ENCODE measurements around the gene TLN1. TPM values are rescaled to one million over a fixed set of nuclear protein-coding genes. Genes with fewer than 3 reads are reported as not detected.

TLN1 gene
- total and polyA plus RNA-seq, 2 of the 8 experiments (the other 6 are each of a cell fraction or from before 2014, with no cell fraction given), result 28.1 to 90.1 TPM

GRCh38 chr9:35719546-35719945 is 12.4 kb downstream of the TLN1 start:
- no peak overlapping the region for H2BK20ac ChIP-seq (ENCODE audit: low read length)
- H3K23me2 ChIP-seq (ENCODE audit: low read depth, low read length), result no peaks in the 10 kb centered on the region
- H2BK120ac ChIP-seq (replicated peaks; ENCODE audit: low read depth, low read length), result no peak overlapping the region
- FAIRE-seq (no peak), DNase-seq (ENCODE audit: low read depth in 1 of 2, low spot score in 2 of 2) (no peak)
- no peak overlapping the region for H3K4me3 ChIP-seq (ENCODE audit: extremely low read depth in 1 of 4, insufficient read depth in 2 of 4, low read depth in 3 of 4, low read length in 4 of 4)
- H3K36me3 ChIP-seq (ENCODE audit: control insufficient read depth in 2 of 4, insufficient read depth in 4 of 4, low read length in 3 of 4), result peaks cover 29 to 85% (median 64%) of the 10 kb centered on the region in 4 experiments
- H2BK12ac ChIP-seq (ENCODE audit: low read depth, low read length), result no peak overlapping the region
- no peak overlapping the region for H3K18ac ChIP-seq (ENCODE audit: extremely low read depth, low read length)
- H4K5ac ChIP-seq (ENCODE audit: insufficient read length, low read depth, low read length), result no peak overlapping the region
- 97% methylated on average over 4 of the region's 4 CpGs; no CpG with 5 or more reads in 1 of the 2 experiments for WGBS, 2 experiments (ENCODE audit: extremely low coverage in 1 of 2, insufficient coverage in 1 of 2, insufficient read length in 1 of 2, insufficient replicate concordance in 2 of 2, low coverage in 1 of 2, low lambda C conversion rate in 2 of 2, missing lambda C conversion rate in 1 of 2)
- no peak overlapping the region for H3K14ac ChIP-seq (ENCODE audit: insufficient read length)
- no peak overlapping the region for H2BK15ac ChIP-seq (ENCODE audit: low read length)
- H3K79me1 ChIP-seq (ENCODE audit: low read depth, low read length), result peaks cover 3% of the 10 kb centered on the region; the same call in 1 of the 2 replicates
- H3K9me3 ChIP-seq (ENCODE audit: insufficient read depth in 2 of 2, low read depth in 1 of 2, low read length in 1 of 2), result no peaks in the 10 kb centered on the region
- no peak overlapping the region for H4K91ac ChIP-seq (replicated peaks; ENCODE audit: insufficient read length, low read length)
- H3K4me1 ChIP-seq (replicated peaks in 1 of 4; ENCODE audit: control insufficient read depth in 3 of 4, insufficient read depth in 4 of 4, low read length in 3 of 4), result no peaks in the 10 kb centered on the region
- POLR2A ChIA-PET (ENCODE audit: partially characterized antibody), result interaction anchor here (1.2 to 10.5 kb wide), 3 partner anchors 8 to 14 kb away, joined by 3 to 51 read pairs (median 15); partner anchors contain the start of genes CREB3 and TLN1
- H3K4ac ChIP-seq (replicated peaks; ENCODE audit: insufficient read length, low read depth, low read length), result no peak overlapping the region
- H3K23ac ChIP-seq (ENCODE audit: insufficient read length), result no peak overlapping the region
- H2AK5ac ChIP-seq (ENCODE audit: low read depth, low read length), result no peak overlapping the region
- H4K20me1 ChIP-seq (replicated peaks in 1 of 2; ENCODE audit: control insufficient read depth in 1 of 2, insufficient read depth in 2 of 2, low read length in 2 of 2), result peaks cover 0 to 2% of the 10 kb centered on the region in 2 experiments
- CTCF ChIA-PET (ENCODE audit: partially characterized antibody), result interaction anchor here (0.9 to 13.8 kb wide), 3 partner anchors 11 to 23 kb away, joined by 3 to 198 read pairs (median 3); partner anchors contain the start of genes CREB3 and TLN1
- no peak overlapping the region for H2BK5ac ChIP-seq (ENCODE audit: low read depth, low read length)
- H3K79me2 ChIP-seq (ENCODE audit: control insufficient read depth in 1 of 2, insufficient read depth in 2 of 2, low read length in 2 of 2), result no peaks in the 10 kb centered on the region
- no peak overlapping the region for H3K9ac ChIP-seq (replicated peaks in 1 of 4; ENCODE audit: extremely low read depth in 1 of 4, low read depth in 3 of 4, low read length in 3 of 4)
- H3K4me2 ChIP-seq (ENCODE audit: insufficient read depth in 1 of 2, low read depth in 2 of 2, low read length in 2 of 2), result no peak overlapping the region
- H2AFZ ChIP-seq (ENCODE audit: low read length), result no peak overlapping the region
- no peak overlapping the region for H3K56ac ChIP-seq (replicated peaks; ENCODE audit: insufficient read length, low read depth, low read length)
- H3K27me3 ChIP-seq (replicated peaks in 1 of 4; ENCODE audit: control insufficient read depth in 3 of 4, extremely low read depth in 1 of 4, insufficient read depth in 3 of 4, low read length in 3 of 4), result no peaks in the 10 kb centered on the region
- no peak overlapping the region for H3K27ac ChIP-seq (ENCODE audit: low read depth, low read length)
- no peak overlapping the region for H4K8ac ChIP-seq (ENCODE audit: extremely low read depth, insufficient read depth, low read length)
- TF ChIP-seq MAFK (IDR thresholded peaks at IDR 0.05; ENCODE audit: low read depth, low read length), result no peak
- TF ChIP-seq POLR2A (IDR thresholded peaks at IDR 0.05; ENCODE audit: control extremely low read depth in 1 of 2, low read depth in 2 of 2, low read length in 2 of 2), result no peak
- no peak for TF ChIP-seq ZNF274 (IDR thresholded peaks at IDR 0.05; ENCODE audit: borderline replicate concordance, extremely low read depth, low read length)
- TF ChIP-seq SP4 (IDR thresholded peaks at IDR 0.05; ENCODE audit: low read length), result no peak
- TF ChIP-seq E2F6 (IDR thresholded peaks at IDR 0.05), result no peak
- no peak for TF ChIP-seq RNF2 (IDR thresholded peaks at IDR 0.05; ENCODE audit: borderline replicate concordance, low read depth, low read length, missing control alignments, poor library complexity, severe bottlenecking)
- no peak for TF ChIP-seq TBP (IDR thresholded peaks at IDR 0.05; ENCODE audit: low read depth, low read length)
- no peak for TF ChIP-seq CEBPB (IDR thresholded peaks at IDR 0.05; ENCODE audit: low read depth, low read length)
